OCI-LY1 (cell line): Measurements from ENCODE around the gene DEGS1.

Source experiments
- EZH2 ChIP-seq: fragments of 200-600 bp; sonication (generic), shearing (Covaris generic); IDR thresholded peaks from 2 replicates; pipeline ENCODE4 v1.8.0; 2017; ENCODE audit warnings: borderline replicate concordance, mixed run types, mild to moderate bottlenecking, antibody characterized with exemption, low read length, moderate library complexity, mixed read lengths
- TF ChIP-seq, protein P1 (sequence below): fragments of 200-600 bp; sonication (generic), shearing (Covaris generic); IDR thresholded peaks from 2 replicates; pipeline ENCODE4 v1.5.1; 2017; ENCODE audit warnings: mild to moderate bottlenecking, antibody characterized with exemption, low read length, moderate library complexity, mixed read lengths

DNA sequence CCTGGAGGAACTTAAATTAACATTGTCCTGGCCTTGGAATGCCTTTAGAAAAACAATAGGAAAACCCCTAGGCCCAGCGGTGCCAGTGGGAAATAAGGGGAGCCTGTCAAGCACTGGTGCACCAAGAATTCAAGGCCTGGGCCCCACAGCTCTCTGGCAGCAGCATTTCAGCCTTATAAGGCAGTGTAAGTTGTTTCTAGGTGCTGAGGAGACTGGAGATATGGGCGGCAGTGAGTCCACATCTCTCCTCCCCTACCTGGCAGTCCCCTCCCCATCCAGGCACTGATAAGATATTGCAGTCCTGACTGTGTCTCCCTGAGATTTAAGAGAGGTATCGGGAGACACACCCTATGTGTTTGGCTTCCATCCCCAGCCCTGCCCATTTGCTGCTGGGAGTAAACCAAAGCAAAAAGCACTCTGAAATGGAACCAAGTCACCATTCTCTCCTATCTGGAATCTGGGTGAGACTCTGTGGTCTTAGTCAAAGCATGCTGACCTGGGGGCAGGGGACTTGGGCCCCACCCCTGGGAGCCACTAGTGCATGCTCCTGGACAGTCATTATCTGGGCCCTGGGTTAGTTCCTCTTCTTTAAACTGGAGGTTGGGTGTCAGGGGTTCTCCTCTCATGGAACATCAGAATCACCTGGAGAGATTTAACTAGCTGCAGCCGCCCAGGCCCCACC lies 30.5 kb downstream of the DEGS1 start:
- TF ChIP-seq, protein P1, sequence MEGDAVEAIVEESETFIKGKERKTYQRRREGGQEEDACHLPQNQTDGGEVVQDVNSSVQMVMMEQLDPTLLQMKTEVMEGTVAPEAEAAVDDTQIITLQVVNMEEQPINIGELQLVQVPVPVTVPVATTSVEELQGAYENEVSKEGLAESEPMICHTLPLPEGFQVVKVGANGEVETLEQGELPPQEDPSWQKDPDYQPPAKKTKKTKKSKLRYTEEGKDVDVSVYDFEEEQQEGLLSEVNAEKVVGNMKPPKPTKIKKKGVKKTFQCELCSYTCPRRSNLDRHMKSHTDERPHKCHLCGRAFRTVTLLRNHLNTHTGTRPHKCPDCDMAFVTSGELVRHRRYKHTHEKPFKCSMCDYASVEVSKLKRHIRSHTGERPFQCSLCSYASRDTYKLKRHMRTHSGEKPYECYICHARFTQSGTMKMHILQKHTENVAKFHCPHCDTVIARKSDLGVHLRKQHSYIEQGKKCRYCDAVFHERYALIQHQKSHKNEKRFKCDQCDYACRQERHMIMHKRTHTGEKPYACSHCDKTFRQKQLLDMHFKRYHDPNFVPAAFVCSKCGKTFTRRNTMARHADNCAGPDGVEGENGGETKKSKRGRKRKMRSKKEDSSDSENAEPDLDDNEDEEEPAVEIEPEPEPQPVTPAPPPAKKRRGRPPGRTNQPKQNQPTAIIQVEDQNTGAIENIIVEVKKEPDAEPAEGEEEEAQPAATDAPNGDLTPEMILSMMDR = no peak
- no peak for TF ChIP-seq EZH2
